ENCODE results near the gene FRMD4A.

GRCh38 chr10:13724484-13724883 is 606.2 kb downstream of the FRMD4A start:
- TF ChIP-seq EZH2phosphoT487 (IDR thresholded peaks at IDR 0.05; ENCODE audit: low read length) (no peak), EZH2 (optimal IDR thresholded peaks at IDR 0.05; ENCODE audit: low read depth, low read length) (no peak)

Measured in MM.1S (cell line).